CD4-positive, alpha-beta T cell treated with Interferon gamma for 1 hour (primary cell): Measurements from ENCODE around the gene OR5H14.
"Not testable (repeated sequence)": the region's sequence is repeated elsewhere in the genome, so short reads cannot be mapped to it uniquely, and the experiment has no call there.

Experiments used
- DNase-seq: peaks from one replicate; pipeline ENCODE4 v3.0.0-alpha.2; 2020

The OR5H14 gene

DNA sequence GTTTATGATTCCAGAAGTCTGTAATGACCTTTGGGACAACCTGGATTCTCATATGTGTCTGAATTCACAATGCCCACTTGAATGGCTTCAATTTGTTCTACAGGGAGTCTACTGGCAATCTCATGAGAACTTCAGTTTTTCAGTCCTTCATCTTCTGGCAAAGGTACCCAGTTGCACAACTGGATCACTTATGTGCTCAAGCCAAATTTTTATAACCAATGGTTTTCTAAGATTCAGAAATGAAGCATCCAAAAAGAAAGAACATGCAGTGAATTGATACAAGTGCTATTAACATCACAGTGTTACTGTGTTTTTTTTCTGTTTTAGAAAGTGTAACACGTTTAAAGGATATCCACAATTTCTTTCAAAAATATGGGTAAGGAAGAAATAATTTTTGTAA is at the start of gene OR5H14:
Gene OR5H14 (plus strand): TSS at position 301 of the 400 bp plus-strand sequence. CDS start 1,907 bp downstream, outside the sequence.
- DNase-seq = no peak

DNA sequence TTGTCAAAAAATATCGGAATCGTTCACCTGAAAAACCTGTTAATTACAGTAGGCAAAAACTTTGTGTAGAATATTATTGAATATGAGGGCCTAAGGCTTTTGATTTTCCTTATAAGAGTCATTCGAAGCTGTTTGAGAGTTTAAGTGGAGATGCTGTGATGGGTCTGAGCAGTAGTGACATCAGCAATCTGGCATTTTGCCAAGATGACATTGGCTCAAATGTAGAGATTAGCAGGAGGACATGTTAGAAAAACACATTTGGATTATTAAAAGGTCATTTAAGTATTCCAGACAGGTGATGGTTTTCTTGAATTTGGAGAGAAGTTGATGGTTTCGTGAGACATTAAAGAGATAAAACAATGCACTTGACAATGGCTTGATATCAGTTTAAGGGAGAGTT is 47.4 kb upstream of the OR5H14 start:
- DNase-seq = no peak

DNA sequence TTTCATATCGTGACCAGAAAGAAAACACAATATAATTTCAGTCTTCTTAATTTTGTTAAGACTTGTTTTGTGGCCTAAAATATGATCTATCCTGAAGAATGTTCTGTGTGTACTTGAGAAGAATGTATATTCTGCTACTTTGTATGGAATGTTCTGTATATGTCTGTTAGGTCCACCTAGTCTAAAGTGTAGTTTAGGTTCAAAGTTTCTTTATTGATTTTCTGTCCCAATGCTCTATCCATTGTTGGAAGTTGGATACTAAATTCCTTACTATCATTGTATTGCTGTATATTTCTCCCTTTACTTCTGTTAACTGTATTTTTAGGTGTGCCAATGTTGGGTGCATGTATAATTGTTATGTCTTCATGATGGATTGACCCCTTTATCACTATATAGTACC is 39.1 kb upstream of the OR5H14 start:
- DNase-seq = no peak

DNA sequence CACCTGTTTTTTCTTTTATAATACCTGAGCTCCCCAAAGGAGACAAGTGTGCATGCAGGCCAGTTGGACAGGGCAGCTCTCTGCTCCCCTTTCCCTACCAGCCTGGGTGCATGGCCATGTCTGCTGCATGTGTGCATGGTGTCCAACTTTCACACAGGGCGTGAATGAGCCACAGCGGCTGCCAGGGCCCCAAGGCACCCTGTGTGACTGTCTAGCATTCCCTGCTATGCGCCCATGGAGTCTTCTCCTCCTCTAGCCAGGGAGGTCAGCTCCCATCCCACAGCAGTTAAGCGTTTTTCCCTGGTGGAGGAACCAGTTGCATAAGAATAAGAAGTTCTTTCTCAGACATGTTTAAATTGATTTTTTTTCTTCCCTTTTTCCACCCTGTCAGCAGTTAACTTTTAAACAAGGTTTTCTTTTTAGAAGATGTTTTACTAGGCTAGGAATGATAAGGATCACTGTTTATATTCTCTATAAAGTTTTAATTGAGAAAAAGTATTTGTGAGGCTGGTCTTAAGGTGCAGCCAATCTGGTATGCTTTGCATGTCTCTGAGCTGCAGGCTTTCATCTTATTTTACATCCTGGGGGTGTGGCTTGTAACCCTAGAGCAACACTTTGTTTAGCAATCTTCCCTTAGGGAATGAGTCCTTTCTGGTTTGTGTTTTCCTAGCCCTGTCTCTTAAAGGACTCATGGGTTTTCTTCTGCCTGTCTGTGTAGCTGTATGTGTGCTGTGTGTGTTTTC is 37.3 kb upstream of the OR5H14 start:
- no peak for DNase-seq

DNA sequence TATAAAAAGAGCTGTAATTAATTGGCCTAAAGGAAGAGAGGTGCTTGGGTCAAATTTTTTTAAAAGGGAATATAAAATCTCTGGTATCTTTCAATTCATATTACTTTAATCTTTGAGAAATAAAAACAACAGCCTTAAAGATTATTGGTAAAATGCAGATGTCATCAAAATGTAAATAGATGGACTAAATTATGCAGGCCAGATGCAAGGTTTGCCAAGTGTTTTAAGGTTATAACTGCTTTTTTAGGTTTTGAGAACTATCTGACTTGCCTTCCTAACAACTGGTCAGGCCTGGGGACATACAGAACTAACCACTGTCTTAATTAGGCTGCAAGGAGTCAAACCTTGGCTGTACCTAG is 36.8 kb upstream of the OR5H14 start:
- DNase-seq = no peak

DNA sequence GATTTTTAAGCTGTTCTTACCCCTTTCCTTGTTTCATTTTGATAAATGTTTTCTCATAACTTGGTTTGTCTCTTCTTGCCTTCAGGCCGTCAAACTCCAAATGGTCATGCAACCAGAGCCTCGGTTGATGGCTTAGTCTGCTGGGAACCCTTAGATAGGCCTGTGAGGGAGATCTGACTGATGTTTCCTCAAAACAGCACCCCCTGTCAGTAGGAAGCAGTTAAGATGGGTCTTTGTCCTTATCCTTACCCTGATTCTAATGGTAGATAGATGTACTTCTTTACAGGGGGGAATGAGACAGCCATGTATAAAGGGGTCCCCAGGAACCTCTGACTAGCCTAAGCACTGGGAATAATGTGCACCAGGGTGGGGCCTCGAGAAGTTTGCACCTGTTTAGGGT is 33.0 kb upstream of the OR5H14 start:
- no peak for DNase-seq

DNA sequence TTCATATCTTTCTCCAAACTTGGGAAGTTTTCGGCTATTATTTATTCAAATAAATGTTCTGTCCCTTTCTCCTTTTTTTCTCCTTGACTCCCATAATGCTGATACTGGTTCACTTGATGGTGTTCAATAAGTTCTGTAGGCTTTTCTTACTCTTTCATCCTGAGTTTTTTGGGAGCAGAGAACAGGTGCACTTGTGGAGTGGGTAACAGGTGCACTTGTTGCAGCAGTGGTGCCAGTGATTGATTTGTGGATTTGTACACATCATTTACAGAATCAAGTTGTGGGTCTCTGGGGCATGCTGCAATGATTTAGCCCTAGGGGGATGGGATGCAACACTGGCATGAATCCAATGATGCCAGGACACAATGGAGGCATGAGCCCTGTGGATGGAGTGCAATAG is 31.6 kb upstream of the OR5H14 start:
- no peak for DNase-seq

DNA sequence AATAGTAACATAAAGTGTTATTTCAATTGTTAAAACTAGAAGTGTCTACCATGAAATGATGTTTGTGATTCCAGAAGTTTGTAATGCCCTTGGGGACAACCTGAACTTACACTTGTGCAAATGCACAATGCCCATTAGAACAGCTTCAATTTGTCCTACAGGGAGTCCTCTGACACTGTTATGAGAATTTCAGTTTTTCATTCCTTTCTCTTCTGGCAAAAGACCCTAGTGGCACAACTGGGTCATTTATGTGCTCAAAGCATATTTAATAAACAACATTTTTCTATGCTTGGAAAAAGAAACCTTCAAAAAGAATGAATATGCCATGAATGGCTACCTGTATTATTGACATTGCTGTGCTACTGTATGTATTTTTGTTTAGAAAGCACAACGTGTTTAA is 16.9 kb upstream of the OR5H14 start, which contains the start of gene OR5H1:
Gene OR5H1 (plus strand): TSS at position 301 of the 400 bp plus-strand sequence. CDS start 1,977 bp downstream, outside the sequence.
- no peak for DNase-seq

DNA sequence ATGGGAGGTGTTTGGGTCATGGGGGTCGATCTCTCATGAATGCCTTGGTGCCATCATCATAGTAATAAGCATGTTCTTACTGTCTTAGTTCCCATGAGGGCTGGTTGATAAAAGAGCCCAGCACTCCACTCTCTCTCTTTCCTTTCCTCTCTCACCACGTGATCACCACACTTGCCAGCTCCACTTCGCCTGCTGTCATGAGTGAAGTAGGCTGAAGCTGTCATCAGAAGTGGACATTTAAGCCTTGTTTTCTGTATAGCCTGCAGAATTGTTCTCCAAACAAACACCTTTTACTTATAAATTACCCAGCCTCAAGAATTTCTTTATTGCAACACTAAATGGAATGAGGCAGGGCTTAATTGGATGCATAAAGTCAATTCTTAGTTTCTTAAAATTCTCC is 10.6 kb upstream of the OR5H14 start:
- DNase-seq = no peak

DNA sequence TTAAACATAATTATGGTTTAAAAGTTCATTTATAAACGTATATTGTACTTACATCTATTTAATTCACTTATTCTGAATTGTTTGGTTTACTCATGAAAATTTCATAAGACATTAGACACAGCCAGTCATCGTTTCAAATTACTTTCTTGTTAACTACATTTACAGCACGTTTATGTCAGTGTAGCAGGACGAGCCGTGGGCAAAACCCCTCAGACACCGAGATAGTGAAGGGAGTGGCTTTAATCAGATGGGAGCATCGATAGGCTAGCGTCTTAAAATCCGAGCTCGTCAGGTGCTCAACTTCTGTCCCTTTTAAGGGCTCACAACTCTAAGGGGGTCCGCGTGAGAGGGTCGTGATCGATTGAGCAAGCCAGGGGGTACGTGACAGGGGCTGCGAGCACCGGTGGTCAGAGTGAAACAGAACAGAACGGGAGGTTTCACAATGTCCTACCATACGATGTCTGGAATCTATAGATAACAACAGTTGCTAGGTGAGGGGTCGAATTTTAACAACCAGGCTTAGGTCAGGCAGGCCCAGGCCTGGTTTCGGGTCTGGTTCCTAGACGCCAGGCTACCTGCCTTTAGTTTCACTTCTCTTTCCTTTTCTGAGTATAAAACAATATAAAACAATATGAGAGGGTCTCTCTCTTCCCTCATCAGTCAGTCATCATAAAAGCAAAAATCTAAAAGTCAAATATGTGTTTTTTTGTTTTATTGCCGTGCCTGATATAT is 9.3 kb upstream of the OR5H14 start:
- not testable (repeated sequence) for DNase-seq

DNA sequence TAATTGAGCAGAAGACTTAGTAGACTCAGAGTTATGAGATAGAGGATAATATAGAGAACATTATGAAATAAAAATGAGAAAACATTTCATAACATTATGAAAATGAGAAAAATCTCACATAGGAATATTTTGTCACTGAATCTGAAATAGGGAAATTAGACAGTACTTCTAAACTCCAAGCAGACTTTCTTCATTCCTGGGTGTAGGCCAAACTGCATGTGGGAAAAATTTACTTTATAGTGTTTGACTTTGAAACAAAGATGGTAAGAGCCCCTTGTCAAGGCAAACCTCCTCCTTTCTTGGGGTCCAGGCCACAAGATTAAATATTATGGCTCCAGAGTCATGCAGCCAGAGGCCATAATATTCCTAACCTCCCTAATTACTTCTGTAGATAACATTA is 6.7 kb upstream of the OR5H14 start:
- no peak for DNase-seq

DNA sequence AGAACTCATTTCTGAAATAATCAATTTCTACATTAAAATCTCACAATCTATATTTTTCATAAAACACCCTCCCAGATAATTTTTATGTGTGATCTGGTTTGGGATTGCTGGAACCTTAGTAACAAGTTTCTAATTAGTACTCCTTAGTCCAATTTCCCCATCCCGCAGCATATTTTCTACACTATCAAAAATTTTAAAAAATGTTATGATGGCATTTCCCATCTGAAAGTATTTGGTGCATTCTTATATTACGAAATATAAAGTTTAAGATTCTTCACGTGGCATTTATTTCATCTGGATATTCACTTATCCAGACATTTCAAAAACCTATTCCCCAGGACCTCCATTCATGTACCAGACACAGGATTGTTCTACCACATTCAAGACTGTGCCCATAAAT is 1.5 kb downstream of the OR5H14 start:
- DNase-seq = no peak

DNA sequence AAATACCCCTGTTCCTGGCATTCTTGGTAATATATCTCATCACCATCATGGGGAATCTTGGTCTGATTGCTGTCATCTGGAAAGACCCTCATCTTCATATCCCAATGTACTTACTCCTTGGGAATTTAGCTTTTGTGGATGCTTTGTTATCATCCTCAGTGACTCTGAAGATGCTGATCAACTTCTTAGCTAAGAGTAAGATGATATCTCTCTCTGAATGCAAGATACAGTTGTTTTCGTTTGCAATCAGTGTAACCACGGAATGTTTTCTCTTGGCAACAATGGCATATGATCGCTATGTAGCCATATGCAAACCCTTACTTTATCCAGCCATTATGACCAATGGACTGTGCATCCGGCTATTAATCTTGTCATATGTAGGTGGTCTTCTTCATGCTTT is 2.2 kb downstream of the OR5H14 start:
- DNase-seq = not testable (repeated sequence)

DNA sequence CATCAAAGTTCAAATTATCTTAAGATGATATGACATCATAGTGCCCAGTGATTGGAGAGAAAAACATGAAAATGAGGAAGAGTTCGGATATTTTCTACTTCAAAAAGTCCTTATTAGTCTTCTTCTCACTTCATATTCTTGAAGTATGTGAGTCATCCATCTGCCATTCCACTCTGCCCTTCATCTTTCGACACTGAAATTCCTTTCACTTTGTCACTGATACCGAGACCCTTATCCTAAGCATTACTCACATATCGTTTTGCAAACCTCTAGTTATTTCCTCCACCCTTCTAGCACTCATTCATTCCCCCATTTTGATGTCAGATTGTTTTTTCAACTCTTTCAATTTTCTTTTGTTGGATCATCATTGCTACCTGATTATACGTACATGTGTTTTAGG is 4.0 kb downstream of the OR5H14 start:
- DNase-seq = no peak

DNA sequence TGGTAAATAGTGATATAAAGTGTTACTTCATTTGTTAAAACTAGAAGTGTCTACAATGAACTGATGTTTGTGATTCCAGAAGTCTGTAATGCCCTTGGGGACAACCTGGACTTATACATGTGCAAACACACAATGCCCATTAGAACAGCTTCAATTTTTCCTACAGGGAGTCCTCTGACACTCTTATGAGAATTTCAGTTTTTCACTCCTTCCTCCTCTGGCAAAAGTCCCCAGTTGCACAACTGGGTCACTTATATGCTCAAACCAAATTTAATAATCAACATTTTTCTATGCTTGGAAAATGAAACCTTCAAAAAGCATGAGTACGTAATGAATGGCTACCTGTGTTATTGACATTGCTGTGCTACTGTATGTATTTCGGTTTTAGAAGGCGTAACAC is 19.1 kb downstream of the OR5H14 start, which contains the start of gene OR5H15:
Gene OR5H15 (plus strand): TSS at position 301 of the 400 bp plus-strand sequence. CDS start 2,004 bp downstream, outside the sequence.
- DNase-seq = no peak

DNA sequence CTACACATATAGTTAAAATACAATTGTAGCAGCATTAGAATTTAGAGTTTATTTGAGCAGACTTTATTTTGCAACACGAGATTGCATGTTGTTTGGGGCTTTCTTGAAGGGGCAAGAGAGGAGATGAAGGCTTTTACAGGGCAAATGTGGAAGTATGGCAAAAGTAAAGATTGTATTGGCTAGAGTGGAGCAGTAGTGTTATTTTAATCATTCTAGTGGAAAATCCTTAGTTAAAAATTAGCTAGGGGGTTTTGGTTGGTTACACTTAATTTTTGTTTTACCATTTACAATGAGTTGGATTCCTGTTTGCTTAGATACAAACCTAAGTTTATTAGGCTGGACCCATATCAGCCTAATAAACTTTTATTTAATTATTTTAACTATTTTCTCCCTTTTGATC is 23.8 kb downstream of the OR5H14 start:
- DNase-seq = no peak

DNA sequence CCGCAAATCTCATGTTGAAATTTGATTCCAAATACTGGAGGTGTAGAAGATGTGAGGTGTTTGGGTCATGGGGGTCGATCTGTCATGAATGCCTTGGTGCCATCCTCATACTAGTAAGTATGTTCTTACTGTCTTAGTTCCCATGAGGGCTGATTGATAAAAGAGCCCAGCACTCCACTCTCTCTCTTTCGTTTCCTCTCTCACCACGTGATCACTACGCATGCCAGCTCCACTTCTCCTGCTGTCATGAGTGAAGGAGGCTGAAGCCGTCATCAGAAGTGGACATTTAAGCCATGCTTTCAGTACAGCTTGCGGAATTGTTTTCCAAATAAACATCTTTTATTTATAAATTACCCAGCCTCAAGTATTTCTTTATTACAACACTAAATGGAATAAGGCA is 25.3 kb downstream of the OR5H14 start:
- DNase-seq = no peak

DNA sequence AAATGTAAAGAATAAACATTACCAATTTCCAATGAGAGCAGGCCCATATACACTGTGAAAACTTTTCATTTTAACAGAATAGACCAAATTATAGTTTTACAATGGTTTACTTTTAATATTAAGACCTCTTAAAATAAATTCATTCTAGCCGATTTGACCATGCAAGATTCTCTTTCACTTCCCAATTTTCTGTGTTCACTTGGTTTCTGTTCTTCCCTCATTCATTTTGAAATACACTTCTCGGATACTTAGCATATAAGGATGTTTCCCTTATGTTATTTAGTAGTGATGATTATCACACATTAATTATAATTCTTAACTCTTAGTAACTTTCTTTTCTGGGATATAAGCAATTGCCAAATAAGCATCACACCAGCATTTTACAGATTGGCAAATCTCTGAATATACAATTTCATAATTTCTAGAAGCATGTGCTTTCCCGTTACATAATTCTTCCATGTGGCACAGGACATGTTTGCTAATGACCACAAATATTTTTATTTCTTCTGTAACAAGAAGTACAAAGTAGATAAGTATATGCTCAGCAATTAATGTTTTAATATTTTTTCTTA is 33.1 kb downstream of the OR5H14 start:
- DNase-seq = no peak

DNA sequence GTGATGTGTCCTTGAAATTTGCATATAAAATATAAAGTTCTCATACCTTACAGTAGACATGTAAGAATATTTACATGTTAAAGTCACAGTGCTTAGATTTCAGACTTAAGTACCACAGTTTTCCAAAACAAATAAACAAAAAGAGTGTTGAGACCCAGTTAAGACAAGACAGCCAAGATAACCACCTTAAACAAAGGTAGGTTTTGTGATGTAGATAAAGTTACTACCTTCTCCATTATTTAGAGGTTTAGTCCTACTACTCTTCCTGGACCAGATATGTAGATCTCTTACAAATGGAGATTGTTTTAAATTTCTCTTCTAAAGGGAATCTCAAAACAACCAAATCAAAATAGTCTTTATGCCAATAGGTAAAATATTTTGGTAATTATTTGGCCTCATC is 34.9 kb downstream of the OR5H14 start:
- DNase-seq = no peak

DNA sequence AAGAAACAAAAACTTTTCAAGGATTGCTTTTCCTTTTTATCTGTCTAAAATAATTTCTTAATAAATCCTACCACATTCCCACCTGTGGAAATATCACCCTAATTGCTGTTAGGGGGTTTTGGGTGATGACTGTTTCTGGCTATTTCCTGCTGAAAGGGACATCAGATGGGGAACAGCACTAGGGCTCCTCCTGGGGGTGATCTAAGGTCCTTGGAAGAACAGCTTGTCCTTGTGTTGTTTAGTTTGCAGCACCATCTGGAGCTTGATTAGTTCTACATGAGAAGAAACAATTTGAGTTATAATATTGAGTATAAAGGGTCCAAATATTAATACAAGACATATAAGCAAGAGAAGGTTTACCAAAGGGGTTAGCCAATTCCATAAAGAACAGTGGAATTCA is 37.9 kb downstream of the OR5H14 start:
- no peak for DNase-seq

DNA sequence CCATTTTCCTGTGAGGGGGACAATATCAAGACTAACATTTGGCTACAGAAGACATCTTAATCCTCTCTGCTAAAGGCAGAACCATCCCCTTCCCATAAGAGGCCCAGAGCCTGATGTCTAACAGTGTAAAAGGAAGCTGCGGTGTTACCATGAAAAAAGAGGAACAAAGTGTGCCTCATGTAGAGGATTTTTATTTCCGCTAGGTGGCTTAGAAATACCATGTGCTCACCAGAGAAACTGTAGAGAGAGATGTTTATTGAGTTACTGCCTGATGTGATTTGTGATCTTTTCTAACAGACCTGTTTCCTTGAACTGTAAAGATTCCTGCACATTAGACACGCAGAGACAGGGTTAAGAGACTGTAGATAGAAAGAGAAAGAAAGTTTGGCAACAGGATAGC is 41.3 kb downstream of the OR5H14 start:
- DNase-seq = peak; percentile 1

DNA sequence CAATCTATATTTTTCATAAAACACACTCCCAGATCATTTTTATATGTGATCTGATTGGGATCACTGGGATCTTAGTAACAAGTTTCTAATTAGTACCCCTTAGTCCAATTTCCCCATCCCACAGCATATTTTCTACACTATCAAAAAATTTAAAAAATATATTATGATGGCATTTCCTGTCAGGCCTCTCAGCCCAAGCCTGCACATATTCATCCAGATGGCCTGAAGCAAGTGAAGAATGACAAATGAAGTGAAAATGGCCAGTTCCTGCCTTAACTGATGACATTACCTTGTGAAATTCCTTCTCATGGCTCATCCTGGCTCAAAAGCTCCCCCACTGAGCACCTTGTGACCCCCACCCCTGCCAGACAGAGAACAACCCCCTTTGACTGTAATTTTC is 43.6 kb downstream of the OR5H14 start:
- DNase-seq = not testable (repeated sequence)

DNA sequence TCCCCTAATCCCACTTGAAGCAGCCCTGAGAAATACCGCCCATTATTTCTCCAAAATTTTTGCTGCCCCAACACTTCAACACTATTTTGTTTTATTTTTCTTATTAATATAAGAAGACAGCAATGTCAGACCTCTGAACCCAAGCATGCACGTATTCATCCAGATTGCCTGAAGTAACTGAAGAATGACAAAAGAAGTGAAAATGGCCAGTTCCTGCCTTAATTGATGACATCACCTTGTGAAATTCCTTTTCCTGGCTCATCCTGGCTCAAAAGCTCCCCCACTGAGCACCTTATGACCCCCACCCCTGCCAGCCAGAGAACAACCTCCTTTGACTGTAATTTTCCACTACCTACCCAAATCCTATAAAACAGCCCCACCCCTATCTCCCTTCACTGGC is 49.0 kb downstream of the OR5H14 start:
- not testable (repeated sequence) for DNase-seq

DNA sequence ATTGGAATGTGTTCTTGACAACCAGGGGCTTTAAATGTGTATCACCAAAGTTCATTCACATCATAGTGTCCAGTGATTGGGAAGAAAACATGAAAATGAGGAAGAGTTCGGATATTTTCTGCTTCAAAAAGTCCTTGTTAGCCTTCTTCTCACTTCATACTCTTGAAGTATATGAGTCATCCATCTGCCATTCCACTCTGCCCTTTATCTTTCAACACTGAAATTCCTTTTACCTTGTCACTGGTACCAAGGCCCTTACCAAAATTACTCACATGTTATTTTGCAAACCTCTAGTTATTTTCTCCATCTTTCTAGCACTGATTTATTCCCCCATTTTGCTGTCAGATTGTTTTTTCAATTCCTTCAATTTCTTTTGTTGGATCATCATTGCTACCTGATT is 51.7 kb downstream of the OR5H14 start:
- DNase-seq = no peak
